CD4-positive, alpha-beta T cell treated with Interleukin-1 beta for 1 hour (primary cell): Measurements from ENCODE around the gene STXBP5L.
"Not testable (repeated sequence)": the region's sequence is repeated elsewhere in the genome, so short reads cannot be mapped to it uniquely, and the experiment has no call there.

Experiments used
- DNase-seq, 2 donors: peaks; one replicate each; pipeline ENCODE4 v3.0.0-alpha.2; 2020 to 2022

The STXBP5L gene

DNA sequence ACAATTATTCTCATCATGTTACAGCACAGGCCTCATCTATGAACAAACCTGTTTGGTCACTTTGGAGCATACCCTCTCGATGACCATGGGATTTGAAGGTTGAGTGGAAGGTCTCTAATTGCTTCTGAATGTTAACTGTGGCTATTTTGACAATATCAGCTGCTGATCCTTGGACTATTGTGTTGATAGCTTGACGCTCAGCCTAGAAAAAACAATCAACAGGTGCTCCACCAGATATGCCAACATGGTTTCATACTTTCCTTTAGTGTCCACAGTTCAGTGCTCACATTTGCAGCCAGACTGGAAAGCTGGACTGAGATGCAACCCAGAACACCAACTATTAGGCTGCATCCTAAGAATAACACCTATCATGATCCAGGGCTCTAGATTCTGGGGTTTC, 528.1 kb downstream of the STXBP5L start:
- no peak for DNase-seq

DNA sequence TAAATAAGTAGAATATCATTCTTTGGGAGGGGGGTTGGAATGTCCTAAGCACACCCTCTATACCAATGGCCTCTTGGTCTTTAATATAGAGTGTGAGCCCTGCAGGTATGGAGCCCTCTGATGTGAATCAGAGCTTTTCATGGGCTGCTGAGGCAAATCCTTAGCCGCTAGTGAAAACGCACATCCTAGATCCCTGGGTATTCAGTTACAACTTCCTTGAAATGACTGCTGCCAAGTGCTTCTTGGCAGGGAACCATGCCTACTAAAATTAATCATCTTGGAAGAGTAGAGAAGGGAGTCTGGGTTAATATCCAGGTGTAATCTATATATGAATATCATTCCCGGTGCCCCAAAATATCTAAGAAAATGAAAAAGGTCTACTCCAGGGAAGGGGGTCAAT, 528.6 kb downstream of the STXBP5L start:
- no peak for DNase-seq

DNA sequence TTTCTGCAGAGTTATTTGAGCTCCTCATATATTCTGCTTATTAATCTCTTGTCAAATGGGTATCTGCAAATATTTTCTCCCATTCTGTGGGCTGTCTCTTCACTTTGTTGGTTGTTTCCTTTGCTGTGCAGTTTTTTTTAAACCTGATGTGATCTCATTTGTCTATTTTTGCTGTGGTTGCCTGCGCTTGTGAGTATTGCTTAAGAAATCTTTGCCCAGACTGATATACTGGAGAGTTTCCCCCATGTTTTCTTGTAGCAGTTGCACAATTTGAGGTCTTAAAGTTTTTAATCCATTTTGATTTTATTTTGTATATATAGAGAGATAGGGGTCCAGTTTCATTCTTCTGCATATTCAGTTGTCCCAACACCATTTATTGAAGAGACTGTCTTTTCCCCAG, 535.5 kb downstream of the STXBP5L start:
- no peak for DNase-seq

DNA sequence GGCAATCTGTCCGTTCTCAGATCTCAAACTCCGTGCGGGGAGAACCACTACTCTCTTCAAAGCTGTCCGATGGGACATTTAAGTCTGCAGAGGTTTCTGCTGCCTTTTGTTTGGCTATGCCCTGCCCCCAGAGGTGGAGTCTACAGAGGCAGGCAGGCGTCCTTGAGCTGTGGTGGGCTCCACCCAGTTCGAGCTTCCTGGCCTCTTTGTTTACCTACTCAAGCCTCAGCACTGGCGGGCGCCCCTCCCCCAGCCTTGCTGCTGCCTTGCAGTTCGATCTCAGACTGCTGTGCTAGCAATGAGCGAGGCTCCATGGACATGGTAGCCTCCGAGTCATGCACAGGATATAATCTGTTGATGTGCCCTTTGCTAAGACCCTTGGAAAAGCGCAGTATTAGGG, 543.7 kb downstream of the STXBP5L start:
- DNase-seq: not testable (repeated sequence)

DNA sequence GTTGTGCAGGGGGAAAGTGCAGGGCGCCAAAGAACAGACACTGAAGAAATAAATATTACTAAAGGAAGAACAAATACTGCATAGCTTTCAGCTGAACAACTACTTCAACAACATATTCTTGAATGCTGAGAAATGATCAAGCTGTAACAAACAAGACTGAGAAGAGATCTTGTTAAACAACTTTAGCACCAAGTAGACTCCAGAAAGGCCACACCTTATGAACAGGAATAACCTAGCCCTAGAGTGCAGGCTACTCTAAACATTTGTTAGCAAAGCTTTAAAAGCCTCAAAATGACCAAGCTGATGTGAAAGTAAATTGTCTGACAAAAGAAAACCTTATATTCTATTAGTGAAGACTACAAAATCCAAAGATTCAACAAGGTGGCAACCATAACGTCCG, 554.6 kb downstream of the STXBP5L start:
- DNase-seq: no peak

DNA sequence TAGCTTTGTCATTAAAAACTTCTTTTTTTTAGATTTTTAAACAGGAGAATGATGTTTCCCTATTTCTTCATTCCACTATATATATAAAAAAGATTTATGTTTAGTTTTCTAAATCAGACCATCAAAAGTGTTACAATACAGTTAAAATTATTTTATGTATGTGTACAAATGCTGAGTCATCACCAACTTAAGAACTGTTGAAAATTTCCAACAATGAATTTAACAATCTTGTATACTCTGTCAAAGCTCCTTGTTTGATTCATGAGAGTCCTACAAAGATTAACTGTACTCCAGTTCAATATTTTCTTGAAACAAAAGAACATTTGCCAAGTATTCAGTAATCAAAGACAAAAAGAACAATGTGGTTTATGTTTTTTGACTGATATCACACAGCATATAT, 555.7 kb downstream of the STXBP5L start:
- no peak for DNase-seq

DNA sequence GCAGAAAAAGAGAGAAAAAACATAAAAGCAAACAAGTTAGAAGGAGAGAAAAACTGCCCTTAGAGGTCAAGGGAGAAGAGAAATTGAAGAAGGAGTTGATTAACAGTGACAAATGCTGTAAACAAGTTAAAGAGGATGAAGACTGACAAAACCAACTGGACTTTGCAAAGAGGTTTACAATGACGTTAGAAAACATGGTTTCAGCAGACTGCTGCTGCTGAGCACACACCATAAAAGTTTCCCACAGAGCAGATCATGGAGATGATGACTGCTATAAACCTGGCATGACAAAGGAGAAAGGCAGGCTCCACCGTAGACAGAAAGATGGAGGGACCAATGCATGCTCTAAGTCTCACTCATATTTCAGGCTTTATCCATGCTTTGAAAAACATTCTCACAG, 559.1 kb downstream of the STXBP5L start:
- DNase-seq: no peak

DNA sequence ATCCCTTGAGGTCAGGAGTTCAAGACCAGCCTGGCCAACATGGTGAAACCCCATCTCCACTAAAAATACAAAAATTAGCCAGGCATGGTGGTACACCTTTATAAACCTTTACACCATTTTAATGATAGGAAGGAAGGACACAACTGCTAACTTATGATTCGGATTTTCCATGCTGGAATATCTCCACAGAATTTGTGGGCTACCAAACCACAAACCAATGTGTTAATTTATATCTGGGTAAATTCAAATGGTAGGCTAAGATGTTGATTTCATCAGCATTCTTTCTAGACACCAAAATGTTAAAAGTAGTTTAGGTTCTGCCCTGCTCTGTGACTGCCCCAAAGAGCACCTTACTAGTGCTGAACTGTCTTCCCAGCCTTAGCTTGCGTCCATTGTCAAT, 565.0 kb downstream of the STXBP5L start:
- no peak for DNase-seq
